SKM-1 (cell line): Measurements from ENCODE around the gene ZNF415.
"Not testable (repeated sequence)": the region's sequence is repeated elsewhere in the genome, so short reads cannot be mapped to it uniquely, and the experiment has no call there.

Experiments used
- DNase-seq: peaks from one replicate; lab custom pipeline; 2025; ENCODE audit not compliant: unreplicated experiment; lab: John Stamatoyannopoulos, UW

The ZNF415 gene

DNA sequence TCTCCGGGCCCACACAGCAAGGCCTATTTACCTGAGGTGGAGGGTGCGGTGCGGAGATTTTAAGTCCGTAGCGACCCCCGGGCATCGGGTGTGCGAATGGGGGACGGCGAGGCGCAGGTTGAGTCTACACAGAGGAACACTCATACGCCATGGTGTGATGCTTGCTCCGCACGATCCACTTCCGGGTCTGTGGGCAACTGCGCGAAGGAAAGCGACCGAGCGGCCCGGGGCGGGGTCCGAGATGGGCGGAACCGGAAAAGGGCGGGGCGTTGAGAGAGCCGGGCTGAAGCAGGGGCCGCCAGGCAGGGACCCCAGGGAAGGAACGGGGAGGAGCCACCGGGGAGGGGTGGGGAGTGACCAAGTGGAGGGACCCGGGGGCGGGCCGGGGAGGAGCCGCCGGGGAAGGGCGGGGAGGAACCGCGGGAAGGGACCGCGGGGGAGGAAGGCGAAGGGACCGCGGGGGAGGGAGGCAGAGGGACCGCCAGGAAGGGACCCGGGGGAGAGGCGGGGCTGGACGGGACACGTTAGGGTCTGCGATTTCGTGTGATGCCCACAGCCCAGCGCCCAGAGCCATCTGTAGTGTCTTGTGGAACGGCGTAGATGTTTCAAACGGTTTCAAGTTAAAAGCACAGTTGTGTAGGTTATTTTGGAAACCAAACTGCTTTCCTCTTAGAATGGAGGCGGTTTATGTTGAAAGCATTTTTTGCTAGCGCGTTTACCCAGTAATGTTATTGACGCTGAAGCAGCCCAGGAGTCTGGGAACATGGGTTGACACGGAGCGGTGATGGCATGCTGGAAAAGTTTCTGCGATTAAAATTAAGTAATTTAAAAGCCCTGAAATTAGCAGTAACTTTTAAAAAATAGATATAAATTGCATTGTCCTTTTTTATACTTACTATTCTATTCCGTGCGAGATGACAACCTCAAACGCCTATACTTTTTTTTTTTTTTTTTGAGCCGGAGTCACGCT is 29.2 kb downstream of the ZNF415 start, which contains the start of gene ZNF160:
Gene ZNF160, minus strand, starts transcription at position 189 of the 970 bp plus-strand sequence. CDS start 17,146 bp downstream, outside the sequence.
- peak; percentile 49 for DNase-seq

DNA sequence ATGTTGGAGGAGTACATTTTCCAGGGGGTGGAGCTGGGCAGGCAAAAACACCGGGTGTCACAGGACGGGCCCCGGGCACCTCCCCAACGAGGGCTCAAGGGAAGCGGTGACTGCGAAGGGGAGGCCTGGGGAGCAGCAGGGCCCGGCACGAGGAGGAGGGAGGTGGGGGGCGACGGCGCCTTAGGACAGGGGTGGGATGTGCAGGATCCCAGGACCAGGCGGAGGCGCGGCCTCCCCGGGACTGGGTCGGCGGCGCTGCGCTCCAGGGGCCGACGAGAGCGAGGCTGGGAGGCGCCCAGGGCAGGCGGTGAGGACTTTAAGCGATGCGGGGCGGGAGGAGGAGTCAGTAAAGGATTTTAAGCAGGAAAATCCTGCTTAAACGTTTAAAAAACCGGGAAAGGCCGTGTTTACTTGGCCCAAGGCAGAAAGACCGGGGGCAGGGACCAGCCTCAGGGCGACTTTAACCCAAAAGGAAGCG is 29.9 kb downstream of the ZNF415 start:
- DNase-seq = no peak

DNA sequence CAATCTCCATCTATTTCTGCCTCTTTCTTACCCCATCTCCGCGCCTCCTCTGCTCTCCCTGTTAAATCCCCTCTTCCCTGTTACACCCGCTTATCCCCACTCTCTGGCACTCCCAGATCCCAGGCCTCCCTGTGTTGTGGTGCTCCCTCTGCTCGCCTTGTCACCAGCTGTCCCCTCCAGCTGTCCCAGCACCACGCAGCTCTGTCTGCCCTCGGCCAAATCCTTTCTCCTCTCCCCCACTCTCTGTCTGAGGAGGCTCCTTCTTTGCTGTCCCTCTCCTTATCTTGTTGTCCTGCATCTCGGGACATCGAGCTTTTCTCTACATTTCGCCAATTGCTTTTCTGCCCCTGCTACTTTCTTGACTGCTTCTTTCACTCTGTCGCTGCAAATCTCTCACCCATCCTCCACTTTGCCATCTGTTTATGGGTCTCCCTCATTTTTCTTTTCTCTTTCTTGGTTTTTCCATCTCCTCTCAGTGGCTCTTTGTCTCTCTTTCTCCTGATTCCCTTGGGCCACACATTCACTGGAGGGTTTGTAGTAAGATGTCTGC is 30.4 kb downstream of the ZNF415 start:
- no peak for DNase-seq

DNA sequence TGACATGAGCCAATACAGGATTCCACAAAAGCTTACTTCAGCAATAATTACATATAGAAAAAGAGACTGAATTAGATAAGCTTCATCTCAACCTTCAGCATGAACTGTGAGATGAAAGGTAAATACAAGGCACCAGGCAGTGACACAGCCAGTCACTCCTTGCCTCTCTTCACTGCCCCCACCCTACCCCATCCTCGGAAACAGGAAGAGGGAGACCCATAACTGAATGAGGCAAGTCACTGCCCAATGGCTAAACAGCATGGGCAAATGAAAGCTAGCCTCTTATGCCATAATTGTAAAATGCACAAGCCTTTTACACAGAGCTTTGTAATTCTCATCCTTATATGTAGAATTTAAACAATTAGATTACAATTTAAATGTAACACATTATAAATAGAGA is 31.2 kb downstream of the ZNF415 start:
- no peak for DNase-seq

DNA sequence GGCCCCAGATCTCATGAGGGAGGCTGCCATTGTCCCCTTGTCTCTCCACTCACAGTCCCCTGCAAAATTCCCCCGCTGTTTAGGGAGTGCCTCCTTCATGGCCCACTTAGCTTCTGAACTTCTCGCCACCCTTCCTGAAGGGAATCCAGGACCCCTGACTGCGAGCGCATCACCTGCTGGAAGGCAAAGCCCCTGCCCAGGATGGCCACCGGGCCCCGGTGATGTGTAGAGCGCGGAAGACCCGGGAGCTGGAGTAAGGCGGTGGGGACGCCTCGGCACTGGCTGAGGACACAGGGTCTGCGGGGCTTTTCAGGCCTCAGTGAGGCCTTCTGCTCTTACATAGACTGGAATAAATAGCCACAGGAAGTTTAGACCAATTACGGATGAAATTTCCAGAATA is 34.1 kb downstream of the ZNF415 start:
- not testable (repeated sequence) for DNase-seq

DNA sequence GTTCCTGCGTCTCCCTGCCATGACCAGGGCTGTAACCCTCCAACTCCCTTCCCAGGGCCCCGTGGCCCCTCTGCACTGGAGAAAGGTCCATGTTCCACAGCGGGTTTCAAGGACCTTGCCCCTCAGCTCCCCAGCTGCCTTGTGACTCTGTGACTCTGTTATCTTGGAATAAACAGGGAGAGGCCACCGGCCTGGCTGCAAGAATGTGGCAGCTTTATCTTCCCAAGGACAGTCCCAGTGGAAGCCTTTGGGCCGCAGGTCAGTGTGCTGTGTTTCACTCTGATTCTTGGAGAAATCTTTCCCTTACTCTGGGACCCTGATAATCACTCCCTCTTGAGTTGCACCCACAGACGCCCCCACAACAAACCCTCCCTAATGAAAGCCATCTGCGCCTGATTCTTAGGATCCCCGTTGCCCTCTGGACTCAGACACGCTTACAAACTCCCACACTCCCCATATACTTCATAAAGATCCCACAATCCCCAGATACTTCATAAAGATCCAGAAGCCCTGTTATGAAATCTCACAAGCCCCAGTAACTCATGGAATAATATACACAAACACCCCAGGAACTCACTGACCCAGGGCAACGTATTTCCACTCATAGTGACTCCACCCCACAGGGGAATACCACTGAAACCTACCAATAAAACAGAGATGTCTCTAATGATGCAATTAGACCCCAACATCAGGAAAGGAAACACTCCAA is 35.6 kb downstream of the ZNF415 start:
- DNase-seq = not testable (repeated sequence)

DNA sequence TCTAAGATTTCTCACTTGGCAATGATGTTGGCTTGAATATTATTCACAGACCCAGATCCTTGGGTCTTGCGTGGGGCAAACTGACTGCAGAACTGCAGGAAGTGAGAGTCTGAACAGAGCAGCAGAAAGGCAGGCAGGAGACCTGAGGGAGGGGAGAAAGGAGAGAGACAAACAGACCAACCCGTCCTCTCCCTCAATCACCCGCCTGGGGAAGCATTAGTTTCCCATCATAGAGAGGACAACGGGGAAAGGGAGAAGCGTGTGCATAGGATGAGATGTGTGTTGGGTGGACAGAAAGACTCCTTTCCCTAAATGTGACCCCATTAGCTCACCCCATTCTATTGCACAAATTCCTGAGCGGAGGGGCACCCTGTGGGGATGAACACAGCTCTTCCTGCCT is 36.1 kb downstream of the ZNF415 start:
- DNase-seq = not testable (repeated sequence)

DNA sequence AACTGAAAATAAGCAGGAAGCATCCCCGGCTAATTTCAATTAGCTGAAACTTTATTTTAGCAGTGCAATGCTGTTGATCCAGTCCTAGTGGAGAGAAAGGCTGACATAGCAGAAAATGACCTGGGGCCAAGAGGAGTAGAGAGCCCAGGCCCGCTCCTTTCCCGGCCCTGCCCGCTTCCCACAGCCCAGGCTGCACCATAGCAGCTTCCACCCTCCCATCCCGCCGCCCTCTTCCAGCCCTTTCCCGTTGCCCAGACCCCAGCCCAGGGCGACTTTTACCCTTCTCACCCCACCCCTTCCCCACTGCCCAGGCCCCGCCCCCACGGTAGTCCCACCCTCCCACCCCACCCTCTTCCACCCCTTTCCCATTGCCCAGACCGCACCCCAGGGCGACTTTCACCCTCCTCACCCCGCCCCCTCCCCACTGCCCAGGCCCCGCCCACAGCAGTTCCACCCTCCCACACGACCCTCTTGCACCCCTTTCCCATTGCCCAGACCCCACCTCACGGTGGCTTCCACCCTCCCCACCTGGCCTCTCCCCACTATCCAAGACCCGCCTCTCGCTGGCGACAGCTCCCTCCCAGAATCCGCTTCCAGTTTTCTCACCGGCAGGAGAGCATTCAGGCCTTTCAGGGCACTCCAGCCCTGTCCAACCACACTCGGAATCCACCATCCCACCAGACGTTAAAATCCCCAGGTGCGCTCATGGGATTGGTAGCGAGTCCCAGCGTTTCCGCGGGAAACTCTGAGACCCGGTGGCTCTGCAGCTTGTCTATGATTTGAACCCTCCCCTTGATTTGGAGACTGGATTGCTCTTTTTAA is 37.7 kb downstream of the ZNF415 start:
- DNase-seq = no peak

DNA sequence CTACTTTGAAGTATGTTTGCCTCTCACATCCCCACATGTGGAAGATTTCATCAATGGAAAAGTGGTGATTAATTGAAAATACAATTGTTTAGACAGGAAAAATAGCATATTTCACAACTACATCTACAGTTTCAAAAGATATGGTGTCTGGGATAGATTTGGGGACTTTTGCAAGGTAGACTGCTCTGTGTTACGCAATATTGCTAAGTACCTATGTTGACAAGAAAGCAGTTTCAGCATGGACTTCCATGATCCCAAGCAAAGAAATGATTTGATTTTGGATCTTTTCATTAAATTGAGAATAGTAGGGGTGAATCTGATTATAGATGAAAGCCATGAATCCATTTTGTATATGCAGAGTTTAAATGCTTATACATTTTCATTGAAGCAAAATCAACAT is 40.0 kb downstream of the ZNF415 start:
- no peak for DNase-seq

DNA sequence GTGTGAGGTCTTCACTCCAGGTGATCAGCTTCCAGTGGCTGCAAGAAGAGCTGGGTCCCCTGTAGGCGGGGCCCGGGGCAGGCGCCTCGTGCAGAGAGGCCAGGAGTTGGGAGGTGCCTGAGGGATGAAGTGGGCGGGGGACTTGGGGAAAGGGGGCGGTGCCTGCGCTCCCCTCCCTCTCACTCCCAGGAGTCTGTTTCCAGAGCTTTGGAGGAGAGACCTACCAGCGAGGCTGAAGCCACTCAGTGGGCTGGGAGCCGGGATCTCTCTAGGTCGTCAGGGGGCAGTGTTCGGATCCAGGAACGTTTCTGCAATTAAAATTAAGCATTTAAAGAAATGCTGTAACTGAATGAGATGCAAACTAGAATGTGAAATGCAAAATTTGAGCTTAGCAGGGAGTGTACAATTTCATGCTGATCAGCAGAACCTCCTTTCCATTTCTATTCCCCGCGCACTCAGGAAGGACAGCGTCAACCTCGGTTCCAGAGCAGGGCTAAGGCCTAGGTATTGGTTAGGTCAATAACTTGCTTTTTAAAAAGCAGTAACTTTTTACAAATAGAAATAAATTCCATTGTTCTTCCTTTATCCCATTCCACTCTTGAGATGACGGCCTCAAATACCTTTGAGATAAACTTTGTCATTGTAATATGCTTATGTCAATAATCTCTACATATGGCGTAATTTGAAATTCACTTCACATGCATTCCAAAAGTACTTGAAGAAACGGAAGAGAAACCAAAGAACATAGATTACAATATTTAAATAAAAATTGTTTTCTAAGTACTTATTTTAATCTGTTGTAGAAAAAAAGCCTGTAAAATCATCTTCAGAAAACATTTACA is 41.1 kb downstream of the ZNF415 start:
- DNase-seq = no peak

DNA sequence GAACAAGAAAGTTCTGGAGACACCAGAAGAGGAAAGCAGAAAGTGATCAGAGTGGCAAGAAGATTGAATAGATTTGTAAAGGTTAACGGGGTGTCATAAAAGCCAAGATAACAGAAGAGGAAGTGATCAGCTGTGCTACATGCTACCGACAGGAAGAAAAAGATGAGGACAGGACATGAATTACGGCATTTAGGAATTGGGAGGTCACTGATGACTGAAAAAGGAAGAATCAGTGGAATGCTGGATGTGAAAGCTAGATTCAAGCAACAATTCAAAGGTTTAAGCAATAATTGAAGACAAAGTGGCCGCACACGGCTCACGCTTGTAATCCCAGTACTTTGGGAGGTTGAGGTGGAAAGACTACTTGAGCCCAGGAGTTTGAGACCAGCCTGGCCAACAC is 44.6 kb downstream of the ZNF415 start:
- DNase-seq = no peak

DNA sequence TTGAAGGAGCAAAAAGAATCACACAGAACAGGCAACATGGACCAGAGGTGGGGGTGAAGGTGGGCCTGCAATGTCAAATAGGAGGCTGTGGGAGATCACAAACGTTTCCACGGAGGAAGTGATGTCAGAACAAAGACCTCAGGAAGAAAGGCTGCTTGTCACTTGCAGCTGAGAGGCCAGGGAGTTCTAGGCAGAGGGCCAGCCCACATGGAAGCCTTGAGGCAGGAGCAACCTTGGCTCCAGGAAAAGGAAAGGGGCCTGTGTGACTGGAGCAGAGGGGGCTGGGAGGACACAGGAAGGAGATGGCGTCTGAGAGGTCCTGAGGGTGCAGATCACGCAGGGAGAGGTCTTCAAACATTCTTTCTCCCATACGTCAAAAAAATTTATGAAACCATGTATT is 45.8 kb downstream of the ZNF415 start:
- no peak for DNase-seq

DNA sequence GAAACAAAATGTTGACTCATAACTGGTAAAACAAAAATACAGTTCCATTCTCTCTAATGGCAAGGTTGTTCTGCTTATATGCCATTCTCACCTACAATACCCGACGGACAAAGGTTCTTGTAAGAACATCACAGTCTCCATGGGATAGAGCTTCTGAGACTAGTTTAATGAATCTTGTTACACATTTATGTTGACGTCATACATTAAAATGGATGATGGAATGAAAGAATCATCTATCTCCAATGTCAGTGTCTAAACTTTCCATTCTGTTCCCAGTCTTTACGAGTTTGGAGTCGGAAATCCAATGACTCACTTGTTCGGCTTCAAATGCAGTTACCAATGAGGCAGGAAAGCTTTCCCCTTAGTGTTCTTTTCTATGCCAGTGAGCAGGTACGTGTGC is 47.2 kb downstream of the ZNF415 start:
- DNase-seq = no peak

DNA sequence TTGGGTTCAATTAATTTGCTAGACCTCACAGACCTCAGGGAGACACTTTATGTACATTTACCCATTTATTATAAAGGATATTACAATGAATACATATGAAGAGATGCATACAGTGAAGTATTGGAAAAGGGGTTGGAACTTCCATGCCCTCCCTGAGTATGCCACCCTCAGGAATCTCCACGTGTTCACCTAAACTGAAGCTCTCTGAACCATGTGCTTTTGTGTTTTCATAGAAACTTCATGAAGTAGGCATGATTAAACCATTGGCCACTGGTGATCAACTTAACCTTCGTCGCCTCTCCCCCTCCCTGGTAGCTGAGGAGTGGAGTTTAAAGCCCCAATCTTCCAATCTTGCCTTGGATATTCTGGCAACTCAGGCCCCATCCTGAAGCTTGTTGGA is 49.8 kb downstream of the ZNF415 start:
- no peak for DNase-seq

DNA sequence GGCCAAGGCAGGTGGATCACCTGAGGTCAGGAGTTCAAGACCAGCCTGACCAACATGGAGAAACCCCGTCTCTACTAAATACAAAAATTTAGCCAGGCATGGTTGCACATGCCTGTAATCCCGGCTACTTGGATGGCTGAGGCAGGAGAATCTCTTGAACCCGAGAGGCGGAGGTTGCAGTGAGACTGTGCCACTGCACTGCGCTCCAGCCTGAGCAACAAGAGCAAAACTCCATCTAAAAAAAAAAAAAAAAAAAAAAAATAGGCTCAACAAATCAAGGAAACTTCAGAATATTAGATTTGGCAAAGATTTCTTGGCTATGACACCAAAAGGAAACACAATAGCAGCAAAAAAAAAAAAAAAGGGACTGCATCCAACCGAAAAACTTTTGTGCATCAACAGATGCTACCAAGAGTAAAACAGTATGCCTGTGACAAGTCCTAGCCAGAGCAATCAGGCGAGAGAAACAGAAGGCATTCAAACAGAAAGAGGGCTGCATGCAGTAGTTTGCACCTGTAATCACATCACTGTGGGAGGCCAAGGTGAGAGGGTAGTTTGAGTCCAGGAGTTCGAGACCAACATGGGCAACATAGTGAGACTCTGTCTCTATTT is 53.3 kb downstream of the ZNF415 start:
- DNase-seq = no peak

DNA sequence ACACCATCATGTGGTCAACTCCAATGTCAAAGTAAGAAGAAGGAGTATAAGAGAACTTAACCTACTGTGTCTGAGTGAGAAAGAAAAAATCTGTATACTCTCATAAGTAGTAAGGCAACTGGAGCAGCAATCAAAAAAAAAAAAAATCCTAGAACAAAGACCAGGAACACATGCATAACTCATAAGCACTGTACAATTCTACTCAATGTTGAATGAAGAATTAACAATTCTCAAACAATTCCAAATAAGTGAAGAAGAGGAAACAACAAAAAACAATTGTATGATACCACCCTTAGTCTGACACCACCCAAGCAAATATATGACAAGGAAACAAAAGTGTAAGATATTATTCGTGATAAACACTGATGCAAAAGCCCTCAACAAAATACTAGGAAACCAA is 54.0 kb downstream of the ZNF415 start:
- DNase-seq = no peak

DNA sequence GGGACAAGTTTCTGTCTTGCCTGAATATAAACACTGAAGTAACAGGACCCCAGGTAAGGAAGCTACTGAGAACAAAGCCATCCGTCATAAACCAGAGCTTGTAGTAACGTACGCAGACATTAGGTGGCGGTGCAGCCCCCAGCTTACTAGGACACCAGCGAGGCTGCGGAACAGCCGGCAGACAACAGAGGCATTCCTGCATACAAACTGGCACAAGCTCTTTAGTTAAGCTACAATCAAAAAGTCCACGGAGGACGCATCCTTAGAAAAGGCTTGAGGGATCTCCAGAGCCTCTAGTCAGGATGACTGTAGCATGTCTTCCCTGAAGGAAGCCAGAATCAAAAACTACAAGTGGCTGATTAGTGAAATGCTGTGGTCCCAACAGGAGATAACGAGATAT is 55.7 kb downstream of the ZNF415 start:
- DNase-seq = no peak

DNA sequence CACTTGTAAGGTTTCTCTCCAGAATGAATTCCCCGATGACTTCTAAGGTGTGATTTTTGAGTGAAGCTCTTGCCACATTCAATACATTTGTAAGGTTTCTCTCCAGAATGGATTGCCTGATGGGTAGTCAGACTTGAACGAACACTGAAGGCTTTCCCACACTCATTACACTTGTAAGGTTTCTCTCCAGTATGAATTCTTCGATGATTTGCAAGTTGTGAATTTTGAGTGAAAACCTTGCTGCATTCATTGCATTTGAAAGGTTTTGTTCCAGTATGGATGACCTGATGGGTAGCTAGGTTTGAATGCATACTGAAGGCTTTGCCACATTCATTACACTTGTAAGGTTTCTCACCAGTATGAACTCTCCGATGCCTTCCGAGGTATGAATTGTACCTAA is 63.9 kb downstream of the ZNF415 start:
- no peak for DNase-seq

DNA sequence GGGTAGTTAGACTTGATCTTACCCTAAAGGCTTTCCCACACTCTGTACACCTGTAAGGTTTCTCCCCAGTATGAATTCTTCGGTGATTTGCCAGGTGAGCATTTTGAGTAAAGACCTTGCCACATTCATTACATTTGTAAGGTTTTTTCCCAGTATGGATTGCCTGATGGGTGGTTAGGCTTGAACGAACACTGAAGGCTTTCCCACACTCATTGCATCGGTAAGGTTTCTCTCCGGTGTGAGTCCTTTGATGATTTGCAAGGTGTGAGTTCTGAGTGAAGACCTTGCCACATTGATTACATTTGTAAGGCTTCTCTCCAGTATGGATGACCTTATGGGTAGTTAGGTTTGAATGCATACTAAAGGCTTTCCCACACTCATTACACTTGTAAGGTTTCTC is 64.5 kb downstream of the ZNF415 start:
- no peak for DNase-seq
